Lung (tissue), 12 donors: ENCODE measurements around the gene ZC3H13. TPM values are rescaled to one million over a fixed set of nuclear protein-coding genes. Genes with fewer than 3 reads are reported as not detected.

Source experiments
- ATAC-seq: fragments of 200-7000 bp; cut with Tn5 transposase; one replicate; pipeline ENCODE4 v1.9.1; 2020; ENCODE audit warnings: moderate number of reproducible peaks; ENCODE audit not compliant: insufficient read depth, low FRiP score
- DNase-seq, 3 donors: peaks; one replicate each; pipeline ENCODE4 v3.0.0-alpha.2; 2013 to 2017
- H3K27ac ChIP-seq, 2 donors: one replicate each; pipeline ENCODE4 v1.5.1; 2013; ENCODE audit warnings: mild to moderate bottlenecking in 2 of 2, moderate library complexity in 2 of 2, control low read depth in 1 of 2, inconsistent platforms in 1 of 2, low read depth in 1 of 2, low read length in 1 of 2
- H3K27me3 ChIP-seq, 3 donors: one replicate each; pipeline ENCODE4 v1.5.1; 2013; ENCODE audit warnings: low read length in 2 of 3; ENCODE audit not compliant: control insufficient read depth in 3 of 3, insufficient read depth in 3 of 3
- H3K36me3 ChIP-seq, 4 donors: one replicate each; pipeline ENCODE4 v1.5.1; 2013; ENCODE audit warnings: low read length in 4 of 4, mild to moderate bottlenecking in 1 of 4, moderate library complexity in 1 of 4; ENCODE audit not compliant: control insufficient read depth in 4 of 4, insufficient read depth in 4 of 4
- H3K4me1 ChIP-seq, 5 donors: one replicate each; pipeline ENCODE4 v1.5.1; 2013; ENCODE audit warnings: low read length in 5 of 5, mild to moderate bottlenecking in 2 of 5, moderate library complexity in 1 of 5; ENCODE audit not compliant: control insufficient read depth in 5 of 5, insufficient read depth in 5 of 5
- H3K4me3 ChIP-seq: one replicate; pipeline ENCODE4 v1.5.1; 2013; ENCODE audit warnings: mild to moderate bottlenecking, control low read depth, moderate library complexity
- H3K9ac ChIP-seq, 2 donors: one replicate each; pipeline ENCODE4 v1.5.1; 2013; ENCODE audit warnings: low read length in 2 of 2, control low read depth in 1 of 2; ENCODE audit not compliant: insufficient read depth in 1 of 2
- H3K9me3 ChIP-seq, 4 donors: one replicate each; pipeline ENCODE4 v1.5.1; 2013; ENCODE audit warnings: low read length in 3 of 4, mild to moderate bottlenecking in 1 of 4, moderate library complexity in 1 of 4; ENCODE audit not compliant: control insufficient read depth in 4 of 4, insufficient read depth in 3 of 4
- WGBS, 2 donors: extraction: QIAGEN DNeasy Blood & Tissue Kit; methylation state at CpG; one replicate each; pipeline ENCODE4 v1.1.7; 2013; 5-methylcytosine and 5-hydroxymethylcytosine counted together
- polyA plus RNA-seq, 2 donors: library from polyadenylated mRNA; stranded (reverse); fragments of 200-250 nt; gene quantifications; one replicate each; pipeline ENCODE4 v1.2.1, GENCODE V29; 2013
- total RNA-seq, 2 donors: library from RNA; depleted of rRNA in 1 of 2; stranded (reverse); fragments of >200 nt in 1 of 2; gene quantifications; one replicate each; pipeline ENCODE4 v1.2.1, GENCODE V29; 2014 to 2021
- TF ChIP-seq, protein P1 (sequence below): IDR thresholded peaks from 2 replicates; pipeline ENCODE4 v1.5.1; 2012; ENCODE audit warnings: mild to moderate bottlenecking; ENCODE audit errors: control extremely low read depth, extremely low read depth
- donor health status: control.
- donor health status: control.
- donor health status: Bipolar disorder and iron deficiency.
- donor health status: healthy.
- donor health status: DM: yes; HTN: yes; CAD: no.

Gene ZC3H13
- total and polyA plus RNA-seq, 4 donors, result 12.6 to 54.3 (median 27.3) TPM

- Histone ChIP-seq H3K4me1 (peaks cover 0 to 3% (median 0%) of the 10 kb centered on the region in 5 donors), H3K27ac (no peak overlapping the region), H3K9ac (no peak overlapping the region), H3K9me3 (peaks cover 0 to 7% (median 0%) of the 10 kb centered on the region in 4 donors), H3K4me3 (no peak overlapping the region), H3K36me3 (no peaks in the 10 kb centered on the region), H3K27me3 (peaks cover 0 to 7% (median 0%) of the 10 kb centered on the region in 3 donors)
- TF ChIP-seq, protein P1, sequence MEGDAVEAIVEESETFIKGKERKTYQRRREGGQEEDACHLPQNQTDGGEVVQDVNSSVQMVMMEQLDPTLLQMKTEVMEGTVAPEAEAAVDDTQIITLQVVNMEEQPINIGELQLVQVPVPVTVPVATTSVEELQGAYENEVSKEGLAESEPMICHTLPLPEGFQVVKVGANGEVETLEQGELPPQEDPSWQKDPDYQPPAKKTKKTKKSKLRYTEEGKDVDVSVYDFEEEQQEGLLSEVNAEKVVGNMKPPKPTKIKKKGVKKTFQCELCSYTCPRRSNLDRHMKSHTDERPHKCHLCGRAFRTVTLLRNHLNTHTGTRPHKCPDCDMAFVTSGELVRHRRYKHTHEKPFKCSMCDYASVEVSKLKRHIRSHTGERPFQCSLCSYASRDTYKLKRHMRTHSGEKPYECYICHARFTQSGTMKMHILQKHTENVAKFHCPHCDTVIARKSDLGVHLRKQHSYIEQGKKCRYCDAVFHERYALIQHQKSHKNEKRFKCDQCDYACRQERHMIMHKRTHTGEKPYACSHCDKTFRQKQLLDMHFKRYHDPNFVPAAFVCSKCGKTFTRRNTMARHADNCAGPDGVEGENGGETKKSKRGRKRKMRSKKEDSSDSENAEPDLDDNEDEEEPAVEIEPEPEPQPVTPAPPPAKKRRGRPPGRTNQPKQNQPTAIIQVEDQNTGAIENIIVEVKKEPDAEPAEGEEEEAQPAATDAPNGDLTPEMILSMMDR, result no peak
- ATAC-seq, result no peak
- WGBS, 2 donors, result 90 to 96% methylated on average over 3 of the region's 3 CpGs
- no peak for DNase-seq
Observed at GRCh38 chr13:45918597-45918996, 133.9 kb downstream of the ZC3H13 start.

DNA sequence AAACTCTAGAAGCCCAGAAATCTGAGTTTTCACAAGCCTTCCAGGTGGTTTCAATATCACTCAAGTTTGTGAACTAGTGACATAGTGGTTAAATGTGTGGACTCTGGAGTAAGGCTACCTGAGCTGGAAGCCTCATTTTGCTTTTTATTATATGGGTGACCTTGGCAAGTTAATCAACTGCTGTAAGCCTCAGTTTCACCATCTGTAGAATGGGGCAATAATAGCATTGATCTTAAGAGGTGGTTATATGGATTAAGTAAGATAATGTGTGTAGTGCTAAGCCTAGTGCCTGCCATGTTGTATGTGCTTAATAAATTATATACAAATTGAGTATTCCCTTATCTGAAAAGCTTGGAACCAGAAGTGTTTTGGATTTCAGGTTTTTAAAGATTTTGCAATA lies 135.5 kb downstream of the ZC3H13 start:
- ATAC-seq, result no peak
- no peak for DNase-seq
- Histone ChIP-seq H3K27ac (no peak overlapping the region), H3K9ac (no peak overlapping the region), H3K4me3 (no peak overlapping the region), H3K4me1 (peaks cover 0 to 3% (median 0%) of the 10 kb centered on the region in 5 donors), H3K9me3 (peaks cover 0 to 7% (median 0%) of the 10 kb centered on the region in 4 donors), H3K27me3 (peaks cover 0 to under 1% (median 0%) of the 10 kb centered on the region in 3 donors), H3K36me3 (no peaks in the 10 kb centered on the region)
- TF ChIP-seq, protein P1, result no peak

DNA sequence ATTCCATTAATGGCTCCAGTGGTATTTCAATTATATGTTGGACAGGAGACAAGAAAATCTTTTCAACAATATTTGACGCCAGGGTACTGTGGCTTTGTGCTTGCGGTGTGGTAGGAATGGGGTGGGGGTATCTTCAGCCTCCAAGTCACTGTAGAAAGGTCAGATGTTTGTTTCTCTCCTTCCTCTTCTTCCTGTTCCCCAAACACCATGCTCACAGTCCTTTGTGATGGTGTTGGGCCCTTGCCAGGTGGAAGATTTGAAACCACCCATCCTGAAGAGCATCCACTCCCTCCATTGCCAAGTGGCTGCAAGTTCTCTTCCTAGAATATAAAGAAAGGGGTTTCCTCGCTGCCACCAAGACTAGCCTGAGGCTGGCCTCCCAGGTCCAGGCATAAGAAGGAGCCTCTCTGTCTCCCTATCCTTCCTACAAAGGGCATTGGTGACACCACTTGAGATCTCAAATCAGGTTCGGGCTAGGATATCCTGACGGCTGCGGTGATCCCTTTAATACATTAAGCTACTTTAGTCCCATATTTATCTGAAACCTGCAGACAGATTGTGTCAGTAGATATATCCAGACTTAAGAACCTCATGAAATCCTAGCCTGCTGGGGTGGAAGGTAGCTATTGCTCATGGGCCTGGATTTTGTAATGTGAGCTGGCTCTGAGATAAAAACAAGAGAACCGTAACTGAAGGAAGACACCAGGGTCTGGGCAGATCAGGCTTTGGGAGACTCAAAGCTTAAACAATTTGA lies 136.7 kb downstream of the ZC3H13 start:
- Histone ChIP-seq H3K4me3 (no peak overlapping the region), H3K4me1 (peaks cover 0 to 3% (median 0%) of the 10 kb centered on the region in 5 donors), H3K9me3 (peaks cover 0 to 2% (median 0%) of the 10 kb centered on the region in 4 donors), H3K9ac (no peak overlapping the region), H3K27ac (no peak overlapping the region), H3K36me3 (no peaks in the 10 kb centered on the region), H3K27me3 (no peaks in the 10 kb centered on the region)
- TF ChIP-seq, protein P1, result no peak
- 72% methylated on average over 7 of the region's 7 CpGs for WGBS, 2 donors
- peak in 1 of 3 donors; percentile 23 for DNase-seq
- ATAC-seq, result no peak
